ENCODE measurements around the gene TRPV6. TPM values are rescaled to one million over a fixed set of nuclear protein-coding genes. Genes with fewer than 3 reads are reported as not detected.

TRPV6 gene
- total RNA-seq, result not detected in 2 replicates

- H3K27me3 Mint-ChIP-seq (ENCODE audit: insufficient read depth), result peaks cover 7% of the 10 kb centered on the region
These were observed at the start of gene TRPV6 for GRCh38 chr7:142885311-142886230. TRPV6 (minus strand) TSS chr7:142885745.

GRCh38 chr7:142934056-142934455 lies 48.5 kb upstream of the TRPV6 start:
- Mint-ChIP-seq H3K4me1 (ENCODE audit: low read depth) (no peaks in the 10 kb centered on the region), H3K36me3 (ENCODE audit: low read depth) (no peaks in the 10 kb centered on the region), H3K9me3 (no peaks in the 10 kb centered on the region), H3K4me3 (no peak overlapping the region), H3K27ac (no peak overlapping the region), H3K27me3 (ENCODE audit: insufficient read depth) (peaks cover 8% of the 10 kb centered on the region)
- no peak for DNase-seq (ENCODE audit: low spot score)
- intact Hi-C loops (cut with micrococcal nuclease), result no loop called here

More at GRCh38 chr7:142885311-142886230, at the start of gene TRPV6:
- no peak within 1 kb of the TSS for H3K4me3 Mint-ChIP-seq
- DNase-seq (ENCODE audit: low spot score), result no peak
- H3K4me1 Mint-ChIP-seq (ENCODE audit: low read depth), result no peaks in the 10 kb centered on the region
- no peak within 1 kb of the TSS for H3K27ac Mint-ChIP-seq
- no peaks in the 10 kb centered on the region for H3K9me3 Mint-ChIP-seq
- intact Hi-C loops (cut with micrococcal nuclease), result no loop called here
- H3K36me3 Mint-ChIP-seq (ENCODE audit: low read depth), result no peaks in the 10 kb centered on the region

- intact Hi-C loops (cut with micrococcal nuclease), result no loop called here
- DNase-seq (ENCODE audit: low spot score), result no peak
These were observed 48.1 kb upstream of the TRPV6 start, which contains the start of gene TRPV5 for GRCh38 chr7:142933624-142934023. TRPV5 (minus strand) TSS chr7:142933746; CDS start chr7:142933459, 287 bp downstream.

DNA sequence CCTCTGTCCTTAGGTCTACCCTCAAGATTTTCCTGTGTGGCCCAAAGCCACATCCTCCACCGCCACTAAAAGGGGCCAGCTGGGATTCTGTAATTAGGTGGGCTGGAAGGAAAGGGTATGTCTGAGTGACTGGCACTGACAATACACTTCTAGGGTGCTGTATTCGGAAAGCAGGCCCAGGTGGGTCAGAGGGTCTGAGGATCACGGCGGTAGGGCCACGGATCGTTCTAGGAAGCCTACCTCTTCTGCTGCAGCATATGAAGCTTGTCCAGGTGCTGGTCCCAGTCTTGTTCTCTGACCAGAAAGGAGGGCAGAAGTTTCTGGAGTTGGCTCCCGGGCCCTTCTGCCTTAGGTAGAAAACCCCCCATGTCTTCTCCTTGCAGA lies 47.5 kb upstream of the TRPV6 start:
- intact Hi-C loops (cut with micrococcal nuclease), result no loop called here
- no peak for DNase-seq (ENCODE audit: low spot score)
- Mint-ChIP-seq H3K27me3 (ENCODE audit: insufficient read depth) (peaks cover 5% of the 10 kb centered on the region), H3K9me3 (no peaks in the 10 kb centered on the region), H3K36me3 (ENCODE audit: low read depth) (no peaks in the 10 kb centered on the region), H3K4me3 (no peak overlapping the region), H3K4me1 (ENCODE audit: low read depth) (no peaks in the 10 kb centered on the region), H3K27ac (no peak overlapping the region)

More at GRCh38 chr7:142933624-142934023, 48.1 kb upstream of the TRPV6 start, which contains the start of gene TRPV5:
- no peaks in the 10 kb centered on the region for H3K4me1 Mint-ChIP-seq (ENCODE audit: low read depth)
- no peak within 1 kb of the TSS for H3K27ac Mint-ChIP-seq
- H3K9me3 Mint-ChIP-seq, result no peaks in the 10 kb centered on the region
- no peaks in the 10 kb centered on the region for H3K36me3 Mint-ChIP-seq (ENCODE audit: low read depth)
- no peak within 1 kb of the TSS for H3K4me3 Mint-ChIP-seq
- peaks cover 5% of the 10 kb centered on the region for H3K27me3 Mint-ChIP-seq (ENCODE audit: insufficient read depth)

DNA sequence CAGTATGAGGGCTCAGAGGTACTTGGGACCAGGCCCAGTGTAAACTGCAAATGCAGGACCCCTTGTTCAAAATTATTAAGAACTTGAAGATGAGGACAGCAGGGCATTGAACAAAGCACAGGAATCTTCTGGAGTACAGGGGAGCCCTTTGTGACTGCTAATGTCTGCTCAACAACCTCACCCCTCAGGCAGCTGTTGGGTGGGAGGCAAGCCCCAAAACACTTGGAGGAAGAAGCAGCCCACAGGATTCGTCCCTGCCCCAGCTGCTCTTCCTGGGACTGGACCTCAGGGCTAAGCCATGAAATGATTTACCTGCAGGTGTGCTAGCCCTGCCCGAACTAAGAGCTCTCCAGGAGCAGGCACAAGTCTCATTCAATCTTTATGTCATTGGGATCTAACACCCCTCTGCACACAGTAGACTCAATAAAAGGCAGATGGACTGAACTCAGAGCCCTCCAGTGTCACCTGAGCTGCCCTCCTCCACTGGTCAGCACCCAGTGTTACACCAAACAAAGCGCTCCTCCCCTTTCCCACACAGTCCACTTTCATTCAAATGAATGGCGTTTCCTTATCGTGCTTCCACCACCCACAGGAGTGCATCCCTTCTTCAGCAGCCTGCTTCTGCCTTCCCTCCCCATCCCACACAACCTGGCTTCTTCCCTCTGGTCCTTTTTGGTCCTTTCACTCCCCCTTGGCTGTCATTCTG lies 47.0 kb upstream of the TRPV6 start:
- no peaks in the 10 kb centered on the region for H3K36me3 Mint-ChIP-seq (ENCODE audit: low read depth)
- peaks cover 5% of the 10 kb centered on the region for H3K27me3 Mint-ChIP-seq (ENCODE audit: insufficient read depth)
- no peaks in the 10 kb centered on the region for H3K9me3 Mint-ChIP-seq
- DNase-seq (ENCODE audit: low spot score), result no peak
- no peak overlapping the region for H3K4me3 Mint-ChIP-seq
- no peaks in the 10 kb centered on the region for H3K4me1 Mint-ChIP-seq (ENCODE audit: low read depth)
- no peak overlapping the region for H3K27ac Mint-ChIP-seq
- intact Hi-C loops (cut with micrococcal nuclease), result no loop called here

DNA sequence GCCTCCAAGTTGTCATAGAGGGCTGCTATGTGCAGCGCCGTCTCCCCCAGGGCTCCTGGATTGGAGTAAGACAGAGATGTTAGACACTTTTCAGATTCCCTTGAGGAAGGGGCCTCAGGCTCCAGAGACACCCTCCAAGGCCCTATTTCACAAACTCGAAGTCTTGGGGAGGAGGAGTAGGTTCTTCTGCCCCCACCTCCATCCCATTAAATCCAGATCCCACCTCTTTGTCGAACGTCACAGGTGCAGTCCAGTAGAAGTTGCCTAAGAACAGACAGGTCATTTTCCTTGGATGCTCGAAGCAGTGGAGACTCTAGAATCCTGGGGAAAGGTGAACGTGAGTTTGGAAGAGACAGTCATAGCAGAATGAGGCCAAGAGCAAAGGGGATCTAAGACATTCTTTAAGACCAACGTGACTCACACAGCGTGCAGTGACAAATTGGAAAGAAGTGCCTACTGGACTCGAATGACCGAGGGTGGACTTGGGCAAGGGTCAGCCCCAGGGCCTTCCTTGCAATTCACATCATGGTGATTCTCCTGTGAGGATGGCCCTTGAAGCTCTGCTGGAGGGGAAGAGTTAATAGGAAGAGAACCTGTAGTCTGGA lies 44.7 kb upstream of the TRPV6 start:
- H3K36me3 Mint-ChIP-seq (ENCODE audit: low read depth), result no peaks in the 10 kb centered on the region

GRCh38 chr7:142927949-142928348 lies 42.4 kb upstream of the TRPV6 start:
- DNase-seq (ENCODE audit: low spot score), result no peak
- intact Hi-C loops (cut with micrococcal nuclease), result no loop called here
- H3K4me3 Mint-ChIP-seq, result no peak overlapping the region
- H3K4me1 Mint-ChIP-seq (ENCODE audit: low read depth), result no peaks in the 10 kb centered on the region
- no peak overlapping the region for H3K27ac Mint-ChIP-seq
- H3K9me3 Mint-ChIP-seq, result no peaks in the 10 kb centered on the region
- H3K27me3 Mint-ChIP-seq (ENCODE audit: insufficient read depth), result peaks cover under 1% of the 10 kb centered on the region
- no peaks in the 10 kb centered on the region for H3K36me3 Mint-ChIP-seq (ENCODE audit: low read depth)

More for the DNA sequence above, 44.7 kb upstream of the TRPV6 start:
- intact Hi-C loops (cut with micrococcal nuclease), result no loop called here
- DNase-seq (ENCODE audit: low spot score), result no peak
- H3K27me3 Mint-ChIP-seq (ENCODE audit: insufficient read depth), result peaks cover 5% of the 10 kb centered on the region
- H3K9me3 Mint-ChIP-seq, result no peaks in the 10 kb centered on the region
- H3K4me1 Mint-ChIP-seq (ENCODE audit: low read depth), result no peaks in the 10 kb centered on the region
- no peak overlapping the region for H3K4me3 Mint-ChIP-seq
- no peak overlapping the region for H3K27ac Mint-ChIP-seq

DNA sequence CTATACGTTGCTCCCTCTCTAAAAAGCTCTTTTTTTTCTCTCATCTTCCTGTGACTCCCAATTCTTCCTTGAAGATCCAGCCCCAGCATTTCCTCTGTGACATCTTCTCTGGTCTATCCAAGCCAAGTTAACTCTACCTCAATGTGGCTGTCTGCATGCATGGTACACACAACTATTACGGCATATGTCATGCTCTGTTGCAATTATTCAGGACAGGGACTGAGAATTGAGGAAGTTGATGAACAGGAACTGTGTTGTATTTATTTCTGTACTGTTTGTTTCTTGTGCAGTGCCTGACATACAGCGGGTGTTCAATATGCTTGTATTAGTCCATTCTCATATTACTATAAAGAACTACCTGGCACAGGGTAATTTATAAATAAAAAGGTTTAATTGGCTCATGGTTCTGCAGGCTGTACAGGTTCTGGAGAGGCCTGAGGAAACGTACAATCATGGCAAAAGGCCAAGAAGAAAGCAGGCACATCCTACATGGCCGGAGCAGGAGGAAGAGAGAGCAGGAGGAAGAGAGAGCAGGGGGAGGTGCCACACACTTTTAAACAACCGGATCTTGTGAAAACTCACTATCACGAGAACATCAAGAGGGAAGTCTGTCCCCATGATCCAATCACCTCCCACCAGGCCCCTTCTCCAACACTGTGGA lies 41.7 kb upstream of the TRPV6 start:
- no peaks in the 10 kb centered on the region for H3K4me1 Mint-ChIP-seq (ENCODE audit: low read depth)
- H3K4me3 Mint-ChIP-seq, result no peak overlapping the region
- no peaks in the 10 kb centered on the region for H3K36me3 Mint-ChIP-seq (ENCODE audit: low read depth)
- no peaks in the 10 kb centered on the region for H3K9me3 Mint-ChIP-seq
- H3K27me3 Mint-ChIP-seq (ENCODE audit: insufficient read depth), result no peaks in the 10 kb centered on the region
- intact Hi-C loops (cut with micrococcal nuclease), result no loop called here
- no peak for DNase-seq (ENCODE audit: low spot score)
- no peak overlapping the region for H3K27ac Mint-ChIP-seq

DNA sequence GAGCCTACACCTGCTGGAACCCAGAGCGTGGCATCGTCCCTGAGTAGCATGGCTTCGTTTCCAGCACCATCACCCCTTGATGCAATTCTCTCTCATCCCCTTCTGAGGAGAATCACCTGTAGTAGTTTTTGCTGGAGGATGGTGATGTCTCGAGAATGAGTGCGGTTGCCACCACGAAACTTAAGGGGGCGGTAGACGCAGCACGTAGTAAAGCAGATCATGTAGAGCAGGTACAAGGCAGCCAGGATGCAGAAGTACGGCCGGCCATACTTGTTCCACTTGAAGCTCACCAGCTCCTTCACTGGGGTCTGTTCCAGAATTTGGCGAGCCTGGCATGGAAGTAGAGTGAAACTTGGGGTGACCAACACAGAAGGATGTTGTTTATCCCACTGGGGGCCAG lies 39.9 kb upstream of the TRPV6 start:
- Mint-ChIP-seq H3K27ac (no peak overlapping the region), H3K9me3 (no peaks in the 10 kb centered on the region), H3K4me1 (ENCODE audit: low read depth) (no peaks in the 10 kb centered on the region), H3K27me3 (ENCODE audit: insufficient read depth) (no peaks in the 10 kb centered on the region), H3K4me3 (no peak overlapping the region), H3K36me3 (ENCODE audit: low read depth) (no peaks in the 10 kb centered on the region)
- intact Hi-C loops (cut with micrococcal nuclease), result no loop called here
- DNase-seq (ENCODE audit: low spot score), result no peak

GRCh38 chr7:142923391-142923790 lies 37.8 kb upstream of the TRPV6 start:
- no peaks in the 10 kb centered on the region for H3K36me3 Mint-ChIP-seq (ENCODE audit: low read depth)
- H3K9me3 Mint-ChIP-seq, result no peaks in the 10 kb centered on the region
- intact Hi-C loops (cut with micrococcal nuclease), result no loop called here
- no peak overlapping the region for H3K4me3 Mint-ChIP-seq
- H3K27me3 Mint-ChIP-seq (ENCODE audit: insufficient read depth), result no peaks in the 10 kb centered on the region
- H3K27ac Mint-ChIP-seq, result no peak overlapping the region
- DNase-seq (ENCODE audit: low spot score), result no peak
- H3K4me1 Mint-ChIP-seq (ENCODE audit: low read depth), result no peaks in the 10 kb centered on the region

DNA sequence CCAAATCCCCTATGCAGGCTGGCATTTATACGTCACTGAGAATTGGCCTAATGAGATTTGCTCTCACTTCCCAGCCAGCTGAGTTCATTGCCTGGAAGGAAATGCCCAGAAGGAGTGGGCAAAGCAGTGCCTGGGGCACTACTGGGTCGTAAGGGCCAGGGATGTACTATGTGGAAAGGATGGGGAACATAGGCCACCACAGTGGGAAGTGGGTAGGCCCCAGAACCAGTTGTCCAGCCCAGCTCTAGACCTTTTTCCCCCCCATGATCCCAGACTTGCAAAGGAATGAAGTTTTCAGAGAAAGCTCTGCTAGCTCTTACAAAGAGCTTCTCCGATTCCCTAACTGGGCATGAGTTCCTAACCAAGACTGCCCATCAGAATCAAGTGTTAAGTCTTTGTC lies 34.1 kb upstream of the TRPV6 start:
- Mint-ChIP-seq H3K36me3 (ENCODE audit: low read depth) (no peaks in the 10 kb centered on the region), H3K4me3 (no peak overlapping the region), H3K27ac (no peak overlapping the region), H3K9me3 (no peaks in the 10 kb centered on the region), H3K27me3 (ENCODE audit: insufficient read depth) (peaks cover 4% of the 10 kb centered on the region), H3K4me1 (ENCODE audit: low read depth) (no peaks in the 10 kb centered on the region)
- intact Hi-C loops (cut with micrococcal nuclease), result no loop called here
- no peak for DNase-seq (ENCODE audit: low spot score)

GRCh38 chr7:142918901-142919300 lies 33.4 kb upstream of the TRPV6 start:
- Mint-ChIP-seq H3K9me3 (no peaks in the 10 kb centered on the region), H3K4me1 (ENCODE audit: low read depth) (no peaks in the 10 kb centered on the region), H3K36me3 (ENCODE audit: low read depth) (no peaks in the 10 kb centered on the region), H3K27me3 (ENCODE audit: insufficient read depth) (peaks cover 8% of the 10 kb centered on the region), H3K27ac (no peak overlapping the region), H3K4me3 (no peak overlapping the region)
- DNase-seq (ENCODE audit: low spot score), result no peak
- intact Hi-C loops (cut with micrococcal nuclease), result no loop called here
